ENCODE data around the gene ARHGAP24. TPM values are rescaled to one million over a fixed set of nuclear protein-coding genes. Genes with fewer than 3 reads are reported as not detected.

The ARHGAP24 gene
- 1.2 to 2.1 TPM (median 1.4 TPM) in 3 replicates for total RNA-seq (2021)
- percentile 35 among the genes with signal in this experiment for Bru-seq, nascent RNA
- long read RNA-seq, experiment 1, transcript ARHGAP24-202 (8 exons, 2,740 nt): major isoform, 5 of 9 reads
- long read RNA-seq, experiment 1, partial matches to known transcripts: 0 of 9 reads
- long read RNA-seq, experiment 1, other reads (novel, unspliced or antisense): 3 of 9 reads
- long read RNA-seq, experiment 2: 0 reads
- long read RNA-seq, experiment 3, partial matches to known transcripts: 0 of 1 reads
- long read RNA-seq, experiment 3, other reads (novel, unspliced or antisense): 0 of 1 reads

DNA sequence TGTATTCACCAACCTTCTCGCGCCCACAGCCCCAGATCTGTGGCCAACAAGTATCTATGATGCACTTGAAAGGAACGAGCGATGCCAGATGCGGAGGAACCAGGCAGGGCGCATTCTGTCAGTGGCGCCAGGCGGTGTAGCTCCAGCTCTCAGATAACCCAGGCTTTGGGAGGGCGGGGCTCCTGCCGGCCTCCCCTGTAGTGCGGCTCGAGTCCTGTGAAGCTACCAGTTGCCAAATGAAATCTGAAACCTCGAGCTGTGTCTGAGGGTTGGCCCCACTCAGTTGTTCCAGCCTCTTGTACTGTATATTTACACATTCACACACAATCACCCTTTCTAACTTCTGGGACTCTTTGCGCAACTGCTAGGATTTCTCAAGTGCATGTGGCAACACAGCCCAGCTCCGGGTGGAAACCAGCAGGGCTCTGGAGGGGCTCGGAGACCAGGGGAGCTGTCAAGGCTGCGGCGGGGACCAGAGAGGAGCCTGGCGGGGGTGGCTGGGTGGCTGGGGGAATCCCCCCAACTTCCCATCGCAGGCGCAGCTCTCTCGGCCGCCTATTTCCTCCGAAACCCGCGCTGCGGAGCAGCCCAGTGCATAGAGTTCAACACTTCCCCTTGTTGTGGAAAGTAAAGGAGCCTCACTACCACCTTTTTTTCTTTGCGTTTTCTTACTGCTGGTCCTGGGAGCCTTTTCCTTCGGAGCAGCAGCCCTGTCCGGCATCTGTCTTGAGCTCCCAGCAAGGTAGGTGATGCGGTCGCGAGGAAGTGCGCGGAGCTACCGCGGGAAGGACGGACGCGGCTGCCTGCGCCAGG is at the start of gene ARHGAP24:
ARHGAP24 (plus strand) TSS at position 333 of the 813 bp plus-strand sequence.
- H3K27me3 Mint-ChIP-seq (ENCODE audit: low read depth): peaks cover 7% of the 10 kb centered on the region
- H3K36me3 Mint-ChIP-seq: no peaks in the 10 kb centered on the region
- TF ChIP-seq PRRX2 (CRISPR knock-in tag; IDR thresholded peaks at IDR 0.05) (no peak), ZNF232 (CRISPR knock-in tag; IDR thresholded peaks at IDR 0.05) (no peak), ZNF396 (CRISPR knock-in tag; IDR thresholded peaks at IDR 0.05; ENCODE audit: borderline replicate concordance) (no peak), GABPB1 (CRISPR knock-in tag; IDR thresholded peaks at IDR 0.05) (peak; percentile 81), NFATC4 (CRISPR knock-in tag; IDR thresholded peaks at IDR 0.05) (no peak), EMX1 (CRISPR knock-in tag; IDR thresholded peaks at IDR 0.05) (no peak), HMGA2 (CRISPR knock-in tag; IDR thresholded peaks at IDR 0.05) (no peak), GRHL2 (CRISPR knock-in tag; IDR thresholded peaks at IDR 0.05; ENCODE audit: insufficient replicate concordance, severe bottlenecking) (no peak), TEAD4 (CRISPR knock-in tag; IDR thresholded peaks at IDR 0.05) (no peak), JAZF1 (CRISPR knock-in tag; IDR thresholded peaks at IDR 0.05) (no peak), OVOL2 (CRISPR knock-in tag; IDR thresholded peaks at IDR 0.05; ENCODE audit: borderline replicate concordance) (no peak), ETV6 (CRISPR knock-in tag; IDR thresholded peaks at IDR 0.05) (no peak)
- TF ChIP-seq, protein P1, sequence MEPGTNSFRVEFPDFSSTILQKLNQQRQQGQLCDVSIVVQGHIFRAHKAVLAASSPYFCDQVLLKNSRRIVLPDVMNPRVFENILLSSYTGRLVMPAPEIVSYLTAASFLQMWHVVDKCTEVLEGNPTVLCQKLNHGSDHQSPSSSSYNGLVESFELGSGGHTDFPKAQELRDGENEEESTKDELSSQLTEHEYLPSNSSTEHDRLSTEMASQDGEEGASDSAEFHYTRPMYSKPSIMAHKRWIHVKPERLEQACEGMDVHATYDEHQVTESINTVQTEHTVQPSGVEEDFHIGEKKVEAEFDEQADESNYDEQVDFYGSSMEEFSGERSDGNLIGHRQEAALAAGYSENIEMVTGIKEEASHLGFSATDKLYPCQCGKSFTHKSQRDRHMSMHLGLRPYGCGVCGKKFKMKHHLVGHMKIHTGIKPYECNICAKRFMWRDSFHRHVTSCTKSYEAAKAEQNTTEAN (CRISPR knock-in tag; IDR thresholded peaks at IDR 0.05): peak; percentile 52; the same call in 1 of the 2 replicates
- TF ChIP-seq, protein P2, sequence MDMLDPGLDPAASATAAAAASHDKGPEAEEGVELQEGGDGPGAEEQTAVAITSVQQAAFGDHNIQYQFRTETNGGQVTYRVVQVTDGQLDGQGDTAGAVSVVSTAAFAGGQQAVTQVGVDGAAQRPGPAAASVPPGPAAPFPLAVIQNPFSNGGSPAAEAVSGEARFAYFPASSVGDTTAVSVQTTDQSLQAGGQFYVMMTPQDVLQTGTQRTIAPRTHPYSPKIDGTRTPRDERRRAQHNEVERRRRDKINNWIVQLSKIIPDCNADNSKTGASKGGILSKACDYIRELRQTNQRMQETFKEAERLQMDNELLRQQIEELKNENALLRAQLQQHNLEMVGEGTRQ (CRISPR knock-in tag; IDR thresholded peaks at IDR 0.05): no peak
- TF ChIP-seq, protein P3, sequence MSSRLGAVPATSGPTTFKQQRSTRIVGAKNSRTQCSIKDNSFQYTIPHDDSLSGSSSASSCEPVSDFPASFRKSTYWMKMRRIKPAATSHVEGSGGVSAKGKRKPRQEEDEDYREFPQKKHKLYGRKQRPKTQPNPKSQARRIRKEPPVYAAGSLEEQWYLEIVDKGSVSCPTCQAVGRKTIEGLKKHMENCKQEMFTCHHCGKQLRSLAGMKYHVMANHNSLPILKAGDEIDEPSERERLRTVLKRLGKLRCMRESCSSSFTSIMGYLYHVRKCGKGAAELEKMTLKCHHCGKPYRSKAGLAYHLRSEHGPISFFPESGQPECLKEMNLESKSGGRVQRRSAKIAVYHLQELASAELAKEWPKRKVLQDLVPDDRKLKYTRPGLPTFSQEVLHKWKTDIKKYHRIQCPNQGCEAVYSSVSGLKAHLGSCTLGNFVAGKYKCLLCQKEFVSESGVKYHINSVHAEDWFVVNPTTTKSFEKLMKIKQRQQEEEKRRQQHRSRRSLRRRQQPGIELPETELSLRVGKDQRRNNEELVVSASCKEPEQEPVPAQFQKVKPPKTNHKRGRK (CRISPR knock-in tag; IDR thresholded peaks at IDR 0.05; ENCODE audit: borderline replicate concordance): no peak
- TF ChIP-seq, protein P4, sequence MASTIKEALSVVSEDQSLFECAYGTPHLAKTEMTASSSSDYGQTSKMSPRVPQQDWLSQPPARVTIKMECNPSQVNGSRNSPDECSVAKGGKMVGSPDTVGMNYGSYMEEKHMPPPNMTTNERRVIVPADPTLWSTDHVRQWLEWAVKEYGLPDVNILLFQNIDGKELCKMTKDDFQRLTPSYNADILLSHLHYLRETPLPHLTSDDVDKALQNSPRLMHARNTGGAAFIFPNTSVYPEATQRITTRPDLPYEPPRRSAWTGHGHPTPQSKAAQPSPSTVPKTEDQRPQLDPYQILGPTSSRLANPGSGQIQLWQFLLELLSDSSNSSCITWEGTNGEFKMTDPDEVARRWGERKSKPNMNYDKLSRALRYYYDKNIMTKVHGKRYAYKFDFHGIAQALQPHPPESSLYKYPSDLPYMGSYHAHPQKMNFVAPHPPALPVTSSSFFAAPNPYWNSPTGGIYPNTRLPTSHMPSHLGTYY (CRISPR knock-in tag; IDR thresholded peaks at IDR 0.05): no peak
- TF ChIP-seq, protein P5, sequence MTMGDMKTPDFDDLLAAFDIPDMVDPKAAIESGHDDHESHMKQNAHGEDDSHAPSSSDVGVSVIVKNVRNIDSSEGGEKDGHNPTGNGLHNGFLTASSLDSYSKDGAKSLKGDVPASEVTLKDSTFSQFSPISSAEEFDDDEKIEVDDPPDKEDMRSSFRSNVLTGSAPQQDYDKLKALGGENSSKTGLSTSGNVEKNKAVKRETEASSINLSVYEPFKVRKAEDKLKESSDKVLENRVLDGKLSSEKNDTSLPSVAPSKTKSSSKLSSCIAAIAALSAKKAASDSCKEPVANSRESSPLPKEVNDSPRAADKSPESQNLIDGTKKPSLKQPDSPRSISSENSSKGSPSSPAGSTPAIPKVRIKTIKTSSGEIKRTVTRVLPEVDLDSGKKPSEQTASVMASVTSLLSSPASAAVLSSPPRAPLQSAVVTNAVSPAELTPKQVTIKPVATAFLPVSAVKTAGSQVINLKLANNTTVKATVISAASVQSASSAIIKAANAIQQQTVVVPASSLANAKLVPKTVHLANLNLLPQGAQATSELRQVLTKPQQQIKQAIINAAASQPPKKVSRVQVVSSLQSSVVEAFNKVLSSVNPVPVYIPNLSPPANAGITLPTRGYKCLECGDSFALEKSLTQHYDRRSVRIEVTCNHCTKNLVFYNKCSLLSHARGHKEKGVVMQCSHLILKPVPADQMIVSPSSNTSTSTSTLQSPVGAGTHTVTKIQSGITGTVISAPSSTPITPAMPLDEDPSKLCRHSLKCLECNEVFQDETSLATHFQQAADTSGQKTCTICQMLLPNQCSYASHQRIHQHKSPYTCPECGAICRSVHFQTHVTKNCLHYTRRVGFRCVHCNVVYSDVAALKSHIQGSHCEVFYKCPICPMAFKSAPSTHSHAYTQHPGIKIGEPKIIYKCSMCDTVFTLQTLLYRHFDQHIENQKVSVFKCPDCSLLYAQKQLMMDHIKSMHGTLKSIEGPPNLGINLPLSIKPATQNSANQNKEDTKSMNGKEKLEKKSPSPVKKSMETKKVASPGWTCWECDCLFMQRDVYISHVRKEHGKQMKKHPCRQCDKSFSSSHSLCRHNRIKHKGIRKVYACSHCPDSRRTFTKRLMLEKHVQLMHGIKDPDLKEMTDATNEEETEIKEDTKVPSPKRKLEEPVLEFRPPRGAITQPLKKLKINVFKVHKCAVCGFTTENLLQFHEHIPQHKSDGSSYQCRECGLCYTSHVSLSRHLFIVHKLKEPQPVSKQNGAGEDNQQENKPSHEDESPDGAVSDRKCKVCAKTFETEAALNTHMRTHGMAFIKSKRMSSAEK (CRISPR knock-in tag; IDR thresholded peaks at IDR 0.05; ENCODE audit: borderline replicate concordance): no peak
- TF ChIP-seq, protein P6, sequence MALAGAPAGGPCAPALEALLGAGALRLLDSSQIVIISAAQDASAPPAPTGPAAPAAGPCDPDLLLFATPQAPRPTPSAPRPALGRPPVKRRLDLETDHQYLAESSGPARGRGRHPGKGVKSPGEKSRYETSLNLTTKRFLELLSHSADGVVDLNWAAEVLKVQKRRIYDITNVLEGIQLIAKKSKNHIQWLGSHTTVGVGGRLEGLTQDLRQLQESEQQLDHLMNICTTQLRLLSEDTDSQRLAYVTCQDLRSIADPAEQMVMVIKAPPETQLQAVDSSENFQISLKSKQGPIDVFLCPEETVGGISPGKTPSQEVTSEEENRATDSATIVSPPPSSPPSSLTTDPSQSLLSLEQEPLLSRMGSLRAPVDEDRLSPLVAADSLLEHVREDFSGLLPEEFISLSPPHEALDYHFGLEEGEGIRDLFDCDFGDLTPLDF (CRISPR knock-in tag; IDR thresholded peaks at IDR 0.05): no peak
- TF ChIP-seq, protein P7, sequence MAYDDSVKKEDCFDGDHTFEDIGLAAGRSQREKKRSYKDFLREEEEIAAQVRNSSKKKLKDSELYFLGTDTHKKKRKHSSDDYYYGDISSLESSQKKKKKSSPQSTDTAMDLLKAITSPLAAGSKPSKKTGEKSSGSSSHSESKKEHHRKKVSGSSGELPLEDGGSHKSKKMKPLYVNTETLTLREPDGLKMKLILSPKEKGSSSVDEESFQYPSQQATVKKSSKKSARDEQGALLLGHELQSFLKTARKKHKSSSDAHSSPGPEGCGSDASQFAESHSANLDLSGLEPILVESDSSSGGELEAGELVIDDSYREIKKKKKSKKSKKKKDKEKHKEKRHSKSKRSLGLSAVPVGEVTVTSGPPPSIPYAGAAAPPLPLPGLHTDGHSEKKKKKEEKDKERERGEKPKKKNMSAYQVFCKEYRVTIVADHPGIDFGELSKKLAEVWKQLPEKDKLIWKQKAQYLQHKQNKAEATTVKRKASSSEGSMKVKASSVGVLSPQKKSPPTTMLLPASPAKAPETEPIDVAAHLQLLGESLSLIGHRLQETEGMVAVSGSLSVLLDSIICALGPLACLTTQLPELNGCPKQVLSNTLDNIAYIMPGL (CRISPR knock-in tag; IDR thresholded peaks at IDR 0.05): 0 out of 2 replicates have a peak, but pooled peaks have one; percentile 40
- TF ChIP-seq, protein P8, sequence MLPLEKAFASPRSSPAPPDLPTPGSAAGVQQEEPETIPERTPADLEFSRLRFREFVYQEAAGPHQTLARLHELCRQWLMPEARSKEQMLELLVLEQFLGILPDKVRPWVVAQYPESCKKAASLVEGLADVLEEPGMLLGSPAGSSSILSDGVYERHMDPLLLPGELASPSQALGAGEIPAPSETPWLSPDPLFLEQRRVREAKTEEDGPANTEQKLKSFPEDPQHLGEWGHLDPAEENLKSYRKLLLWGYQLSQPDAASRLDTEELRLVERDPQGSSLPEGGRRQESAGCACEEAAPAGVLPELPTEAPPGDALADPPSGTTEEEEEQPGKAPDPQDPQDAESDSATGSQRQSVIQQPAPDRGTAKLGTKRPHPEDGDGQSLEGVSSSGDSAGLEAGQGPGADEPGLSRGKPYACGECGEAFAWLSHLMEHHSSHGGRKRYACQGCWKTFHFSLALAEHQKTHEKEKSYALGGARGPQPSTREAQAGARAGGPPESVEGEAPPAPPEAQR (CRISPR knock-in tag; IDR thresholded peaks at IDR 0.05): no peak
- H3K9me3 Mint-ChIP-seq: no peaks in the 10 kb centered on the region
- DNase-seq (ENCODE audit: low spot score) (peak; percentile 87), ATAC-seq (peak; percentile 95)
- H3K4me3 Mint-ChIP-seq: peak within 1 kb of the TSS; percentile 85
- peak within 1 kb of the TSS; percentile 95 for H3K27ac Mint-ChIP-seq
- ChIA-PET CTCF (interaction anchor here (0.6 to 2.4 kb wide), 6 partner anchors 8 to 321 kb away, joined by 3 to 14 read pairs (median 4); no protein-coding TSS in a partner anchor), POLR2A (interaction anchor here (0.5 to 1.5 kb wide), 3 partner anchors 8 to 49 kb away, joined by 3 to 7 read pairs (median 4); no protein-coding TSS in a partner anchor)
- H3K4me1 Mint-ChIP-seq: peaks cover 8% of the 10 kb centered on the region
